ENCODE results near the gene CTNNA2. TPM values are rescaled to one million over a fixed set of nuclear protein-coding genes. Genes with fewer than 3 reads are reported as not detected.

CTNNA2 gene
- total and polyA plus RNA-seq, 2 of the 8 experiments (the other 6 are each of a cell fraction or from before 2014, with no cell fraction given), result 3.9 to 9.0 TPM

- Histone ChIP-seq H4K20me1 (replicated peaks in 1 of 2; ENCODE audit: control insufficient read depth in 1 of 2, insufficient read depth in 2 of 2, low read length in 2 of 2) (peaks cover 0 to 2% of the 10 kb centered on the region in 2 experiments), H2BK120ac (replicated peaks; ENCODE audit: low read depth, low read length) (no peak overlapping the region), H3K9ac (replicated peaks in 1 of 4; ENCODE audit: extremely low read depth in 1 of 4, low read depth in 3 of 4, low read length in 3 of 4) (no peak overlapping the region), H4K91ac (replicated peaks; ENCODE audit: insufficient read length, low read length) (no peak overlapping the region), H3K23ac (ENCODE audit: insufficient read length) (no peak overlapping the region), H3K27ac (ENCODE audit: low read depth, low read length) (no peak overlapping the region), H3K23me2 (ENCODE audit: low read depth, low read length) (no peaks in the 10 kb centered on the region), H3K4me1 (replicated peaks in 1 of 4; ENCODE audit: control insufficient read depth in 3 of 4, insufficient read depth in 4 of 4, low read length in 3 of 4) (peaks cover 0 to 10% (median 2%) of the 10 kb centered on the region in 4 experiments; a peak in 2 of 7 replicates), H2AK5ac (ENCODE audit: low read depth, low read length) (no peak overlapping the region), H2BK12ac (ENCODE audit: low read depth, low read length) (no peak overlapping the region), H3K4me3 (ENCODE audit: extremely low read depth in 1 of 4, insufficient read depth in 2 of 4, low read depth in 3 of 4, low read length in 4 of 4) (no peak overlapping the region; a peak in 1 of 8 replicates), H2BK15ac (ENCODE audit: low read length) (no peak overlapping the region), H3K14ac (ENCODE audit: insufficient read length) (no peak overlapping the region), H2BK5ac (ENCODE audit: low read depth, low read length) (no peak overlapping the region), H3K79me1 (ENCODE audit: low read depth, low read length) (no peaks in the 10 kb centered on the region), H3K36me3 (ENCODE audit: control insufficient read depth in 2 of 4, insufficient read depth in 4 of 4, low read length in 3 of 4) (no peaks in the 10 kb centered on the region), H4K5ac (ENCODE audit: insufficient read length, low read depth, low read length) (no peak overlapping the region), H3K9me3 (ENCODE audit: insufficient read depth in 2 of 2, low read depth in 1 of 2, low read length in 1 of 2) (no peaks in the 10 kb centered on the region), H3K4ac (replicated peaks; ENCODE audit: insufficient read length, low read depth, low read length) (no peak overlapping the region), H3K27me3 (replicated peaks in 1 of 4; ENCODE audit: control insufficient read depth in 3 of 4, extremely low read depth in 1 of 4, insufficient read depth in 3 of 4, low read length in 3 of 4) (peaks cover 1 to 6% (median 3%) of the 10 kb centered on the region in 4 experiments; a peak in 4 of 7 replicates), H3K79me2 (ENCODE audit: control insufficient read depth in 1 of 2, insufficient read depth in 2 of 2, low read length in 2 of 2) (no peaks in the 10 kb centered on the region), H2BK20ac (ENCODE audit: low read length) (no peak overlapping the region), H3K56ac (replicated peaks; ENCODE audit: insufficient read length, low read depth, low read length) (no peak overlapping the region), H3K4me2 (ENCODE audit: insufficient read depth in 1 of 2, low read depth in 2 of 2, low read length in 2 of 2) (peak overlapping the region; percentile 29 to 44; a peak in 3 of 4 replicates), H4K8ac (ENCODE audit: extremely low read depth, insufficient read depth, low read length) (no peak overlapping the region), H3K18ac (ENCODE audit: extremely low read depth, low read length) (no peak overlapping the region), H2AFZ (ENCODE audit: low read length) (no peak overlapping the region)
- CTCF ChIA-PET (ENCODE audit: partially characterized antibody), result interaction anchor here (0.7 to 1.0 kb wide), 3 partner anchors 41 to 239 kb away, joined by 3 read pairs; no protein-coding TSS in a partner anchor
- FAIRE-seq (peak; percentile 19), DNase-seq (ENCODE audit: low read depth in 1 of 2, low spot score in 2 of 2) (no peak)
- POLR2A ChIA-PET (ENCODE audit: partially characterized antibody), result no interaction called here
- 38% methylated on average over 6 of the region's 6 CpGs; no CpG with 5 or more reads in 1 of the 2 experiments for WGBS, 2 experiments (ENCODE audit: extremely low coverage in 1 of 2, insufficient coverage in 1 of 2, insufficient read length in 1 of 2, insufficient replicate concordance in 2 of 2, low coverage in 1 of 2, low lambda C conversion rate in 2 of 2, missing lambda C conversion rate in 1 of 2)
- TF ChIP-seq ASH2L (IDR thresholded peaks at IDR 0.05; ENCODE audit: low read length) (no peak), CHD1 (IDR thresholded peaks at IDR 0.05; ENCODE audit: low read depth, low read length) (no peak), SUZ12 (IDR thresholded peaks at IDR 0.05; ENCODE audit: low read length) (no peak)
Measured at GRCh38 chr2:80364524-80365212, 851.8 kb downstream of the CTNNA2 start.

Data from H1 (cell line).